Fibroblast of pulmonary artery (primary cell): ENCODE data around the gene TOR1AIP2.
"Not testable (repeated sequence)": the region's sequence is repeated elsewhere in the genome, so short reads cannot be mapped to it uniquely, and the experiment has no call there.

ENCODE experiments used
- DNase-seq: peaks from one replicate; pipeline ENCODE4 v3.0.0-alpha.2; 2010; ENCODE audit warnings: low read depth
- H3K4me3 ChIP-seq: replicated peaks from 2 replicates; pipeline ENCODE4 v1.5.1; 2011; ENCODE audit warnings: low read depth, mild to moderate bottlenecking, control low read depth, low read length, moderate library complexity
- CTCF ChIP-seq: IDR thresholded peaks from 2 replicates; pipeline ENCODE4 v1.5.1; 2011; ENCODE audit warnings: mild to moderate bottlenecking, control low read depth, low read length, inconsistent platforms; ENCODE audit errors: missing control alignments

The TOR1AIP2 gene

GRCh38 chr1:179853102-179853501 lies 24.5 kb downstream of the TOR1AIP2 start:
- no peak for TF ChIP-seq CTCF
- no peak for DNase-seq

GRCh38 chr1:179848233-179848632 lies 29.4 kb downstream of the TOR1AIP2 start:
- TF ChIP-seq CTCF = no peak
- H3K4me3 ChIP-seq = no peak overlapping the region
- DNase-seq = no peak

More at GRCh38 chr1:179853102-179853501, 24.5 kb downstream of the TOR1AIP2 start:
- no peak overlapping the region for H3K4me3 ChIP-seq

DNA sequence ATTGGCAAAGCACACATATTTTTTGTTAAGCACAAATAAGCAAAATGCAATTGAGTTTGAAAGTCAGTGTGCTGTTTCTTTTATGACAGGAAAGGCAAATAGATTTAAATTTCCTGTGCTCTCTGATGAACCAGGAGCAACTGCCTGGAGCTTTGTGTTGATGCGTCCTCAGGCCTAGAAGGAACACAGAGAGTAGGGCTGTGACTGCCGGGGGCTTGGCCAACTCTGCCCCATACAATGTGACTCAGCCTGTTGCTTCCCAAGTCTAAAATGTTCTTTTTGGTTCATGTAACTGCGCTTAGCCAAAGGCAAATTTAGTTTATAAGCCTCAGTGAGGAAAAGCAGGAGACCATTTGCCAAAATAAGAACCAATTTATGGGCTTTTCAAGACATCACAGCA lies 37.5 kb downstream of the TOR1AIP2 start:
- no peak for TF ChIP-seq CTCF
- DNase-seq = no peak

GRCh38 chr1:179836686-179837445 lies 40.7 kb downstream of the TOR1AIP2 start:
- not testable (repeated sequence) for DNase-seq, H3K4me3 ChIP-seq

More for the DNA sequence above, 37.5 kb downstream of the TOR1AIP2 start:
- H3K4me3 ChIP-seq = no peak overlapping the region

- no peak for DNase-seq
- H3K4me3 ChIP-seq = no peak overlapping the region
- TF ChIP-seq CTCF = no peak
Observed at GRCh38 chr1:179831852-179832699, 45.5 kb downstream of the TOR1AIP2 start.

DNA sequence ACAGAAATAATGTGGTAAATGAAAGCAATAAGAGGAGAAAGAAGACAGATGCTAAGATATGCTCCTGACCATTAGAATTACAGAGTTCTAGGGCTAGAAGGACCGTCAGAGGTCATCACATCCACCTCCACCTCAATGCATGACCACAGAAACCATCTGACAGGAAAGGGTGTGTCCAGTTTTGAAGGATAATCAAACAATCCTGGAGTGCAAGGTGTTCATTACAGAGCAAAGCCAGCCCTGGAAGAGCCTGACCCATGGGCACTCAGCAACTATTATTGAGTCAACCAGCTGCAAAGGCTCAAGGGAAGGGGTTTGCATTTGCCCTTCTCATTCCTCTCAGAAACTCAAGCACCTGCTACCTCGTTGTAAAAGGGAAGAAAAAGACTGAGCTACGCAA lies 46.4 kb downstream of the TOR1AIP2 start:
- H3K4me3 ChIP-seq = no peak overlapping the region
- TF ChIP-seq CTCF = no peak
- DNase-seq = no peak

- no peak for DNase-seq
- TF ChIP-seq CTCF = no peak
- H3K4me3 ChIP-seq = no peak overlapping the region
Observed at GRCh38 chr1:179828554-179829110, 49.0 kb downstream of the TOR1AIP2 start.
